ENCODE results near the gene OR51A7.
"Not testable (repeated sequence)": the region's sequence is repeated elsewhere in the genome, so short reads cannot be mapped to it uniquely, and the experiment has no call there.

Gene OR51A7, protein sequence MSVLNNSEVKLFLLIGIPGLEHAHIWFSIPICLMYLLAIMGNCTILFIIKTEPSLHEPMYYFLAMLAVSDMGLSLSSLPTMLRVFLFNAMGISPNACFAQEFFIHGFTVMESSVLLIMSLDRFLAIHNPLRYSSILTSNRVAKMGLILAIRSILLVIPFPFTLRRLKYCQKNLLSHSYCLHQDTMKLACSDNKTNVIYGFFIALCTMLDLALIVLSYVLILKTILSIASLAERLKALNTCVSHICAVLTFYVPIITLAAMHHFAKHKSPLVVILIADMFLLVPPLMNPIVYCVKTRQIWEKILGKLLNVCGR

GRCh38 chr11:4903484-4903883 lies at the start of gene OR51A7:
TSS of gene OR51A7 (plus strand) at chr11:4903783. CDS start at chr11:4907370, 3,587 bp downstream.
- DNase-seq: no peak

DNA sequence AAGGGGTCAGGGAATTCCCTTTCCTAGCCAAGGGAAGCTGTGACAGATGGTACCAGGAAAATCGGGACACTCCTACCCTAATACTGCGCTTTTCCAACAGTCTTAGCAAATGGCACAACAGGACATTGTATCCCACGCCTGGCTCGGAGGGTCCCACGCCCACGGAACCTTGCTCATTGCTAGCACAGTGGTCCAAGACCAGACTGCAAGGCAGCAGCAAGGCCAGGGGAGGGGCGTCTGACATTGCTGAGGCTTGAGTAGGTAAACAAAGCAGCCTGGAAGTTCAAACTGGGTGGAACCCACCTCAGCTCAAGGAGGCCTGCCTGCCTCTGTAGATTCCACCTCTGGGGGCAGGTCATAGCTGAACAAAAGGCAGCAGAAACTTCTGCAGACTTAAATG lies 49.3 kb upstream of the OR51A7 start:
- not testable (repeated sequence) for DNase-seq

DNA sequence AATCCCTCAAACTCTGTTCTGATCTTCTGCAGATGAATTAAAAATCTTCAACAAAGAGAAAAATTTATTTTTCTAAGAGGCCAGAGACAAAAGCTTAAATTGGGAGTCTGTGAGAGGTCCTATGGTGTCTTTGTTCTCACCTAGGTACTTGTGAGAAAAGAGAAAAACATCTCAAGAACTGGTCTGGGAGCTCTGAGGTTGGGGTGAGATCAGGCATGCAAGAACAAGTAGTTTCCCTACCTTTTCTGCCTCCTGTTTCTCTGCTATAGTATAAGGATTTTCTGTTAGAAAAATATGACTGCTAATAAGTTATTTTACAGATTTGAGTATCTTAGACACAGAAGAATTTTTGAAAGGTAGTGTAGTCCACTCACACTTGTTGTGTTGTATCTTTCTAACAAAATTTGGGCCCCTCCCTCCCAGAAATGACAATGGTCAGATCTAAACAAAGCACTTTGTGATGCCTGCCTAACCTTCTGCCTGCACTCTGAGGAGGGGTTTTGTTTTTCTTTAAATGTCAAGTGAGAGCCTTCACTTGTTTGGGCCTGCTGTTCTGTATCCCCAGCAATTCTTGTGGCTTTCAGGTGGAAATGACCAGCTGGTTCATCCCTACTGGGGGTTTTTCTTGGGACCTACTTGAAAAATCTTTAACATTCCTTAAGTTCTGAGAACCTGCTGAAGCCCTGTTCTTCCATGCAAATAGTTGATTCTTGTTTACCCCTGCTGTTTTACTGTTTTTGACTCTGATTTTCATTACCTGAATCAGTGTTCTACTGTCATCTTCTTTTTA lies 40.9 kb upstream of the OR51A7 start:
- DNase-seq: no peak

GRCh38 chr11:4863876-4864275 lies 39.7 kb upstream of the OR51A7 start:
- no peak for DNase-seq

DNA sequence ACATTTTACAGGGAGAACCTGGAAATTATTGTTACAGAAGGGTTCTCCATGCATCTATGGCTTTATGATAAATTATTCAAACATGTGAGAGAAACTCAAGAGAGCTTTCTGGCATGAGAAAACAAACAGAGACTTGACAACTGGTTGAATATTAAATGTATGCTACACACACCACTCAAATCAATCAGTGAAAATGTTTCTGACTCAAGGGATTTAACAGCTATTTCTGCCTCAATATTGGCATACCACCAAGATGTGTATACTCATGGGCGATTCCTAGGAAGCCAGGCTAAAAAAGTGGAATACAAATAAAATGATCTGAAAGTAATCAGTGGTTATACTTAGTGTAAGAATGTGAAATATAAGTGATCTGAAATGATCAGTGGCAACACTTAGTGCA lies 37.7 kb upstream of the OR51A7 start:
- no peak for DNase-seq

GRCh38 chr11:4881188-4881587 lies 22.4 kb upstream of the OR51A7 start:
- DNase-seq: no peak

DNA sequence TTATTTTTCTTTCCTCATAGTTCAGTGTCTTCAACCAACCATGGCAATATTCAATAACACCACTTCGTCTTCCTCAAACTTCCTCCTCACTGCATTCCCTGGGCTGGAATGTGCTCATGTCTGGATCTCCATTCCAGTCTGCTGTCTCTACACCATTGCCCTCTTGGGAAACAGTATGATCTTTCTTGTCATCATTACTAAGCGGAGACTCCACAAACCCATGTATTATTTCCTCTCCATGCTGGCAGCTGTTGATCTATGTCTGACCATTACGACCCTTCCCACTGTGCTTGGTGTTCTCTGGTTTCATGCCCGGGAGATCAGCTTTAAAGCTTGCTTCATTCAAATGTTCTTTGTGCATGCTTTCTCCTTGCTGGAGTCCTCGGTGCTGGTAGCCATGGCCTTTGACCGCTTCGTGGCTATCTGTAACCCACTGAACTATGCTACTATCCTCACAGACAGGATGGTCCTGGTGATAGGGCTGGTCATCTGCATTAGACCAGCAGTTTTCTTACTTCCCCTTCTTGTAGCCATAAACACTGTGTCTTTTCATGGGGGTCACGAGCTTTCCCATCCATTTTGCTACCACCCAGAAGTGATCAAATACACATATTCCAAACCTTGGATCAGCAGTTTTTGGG lies 21.6 kb upstream of the OR51A7 start, which contains the start of gene OR51T1:
TSS of gene OR51T1 (plus strand) at position 41 of the 641 bp plus-strand sequence. CDS start at position 41, 0 bp downstream.
- DNase-seq: no peak

DNA sequence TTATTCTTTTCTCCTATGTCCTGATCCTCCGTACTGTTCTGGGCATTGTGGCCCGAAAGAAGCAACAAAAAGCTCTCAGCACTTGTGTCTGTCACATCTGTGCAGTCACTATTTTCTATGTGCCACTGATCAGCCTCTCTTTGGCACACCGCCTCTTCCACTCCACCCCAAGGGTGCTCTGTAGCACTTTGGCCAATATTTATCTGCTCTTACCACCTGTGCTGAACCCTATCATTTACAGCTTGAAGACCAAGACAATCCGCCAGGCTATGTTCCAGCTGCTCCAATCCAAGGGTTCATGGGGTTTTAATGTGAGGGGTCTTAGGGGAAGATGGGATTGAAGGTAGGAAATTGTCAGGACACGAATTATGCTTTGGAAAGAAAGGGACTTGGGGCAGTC lies 21.0 kb upstream of the OR51A7 start:
- no peak for DNase-seq

GRCh38 chr11:4884361-4884760 lies 19.2 kb upstream of the OR51A7 start:
- no peak for DNase-seq

- DNase-seq: no peak
These were observed 17.4 kb upstream of the OR51A7 start for GRCh38 chr11:4886186-4886585.

GRCh38 chr11:4887591-4887990 lies 16.0 kb upstream of the OR51A7 start:
- DNase-seq: no peak

- DNase-seq: peak; percentile 6
These were observed 13.3 kb upstream of the OR51A7 start for GRCh38 chr11:4890279-4890678.

DNA sequence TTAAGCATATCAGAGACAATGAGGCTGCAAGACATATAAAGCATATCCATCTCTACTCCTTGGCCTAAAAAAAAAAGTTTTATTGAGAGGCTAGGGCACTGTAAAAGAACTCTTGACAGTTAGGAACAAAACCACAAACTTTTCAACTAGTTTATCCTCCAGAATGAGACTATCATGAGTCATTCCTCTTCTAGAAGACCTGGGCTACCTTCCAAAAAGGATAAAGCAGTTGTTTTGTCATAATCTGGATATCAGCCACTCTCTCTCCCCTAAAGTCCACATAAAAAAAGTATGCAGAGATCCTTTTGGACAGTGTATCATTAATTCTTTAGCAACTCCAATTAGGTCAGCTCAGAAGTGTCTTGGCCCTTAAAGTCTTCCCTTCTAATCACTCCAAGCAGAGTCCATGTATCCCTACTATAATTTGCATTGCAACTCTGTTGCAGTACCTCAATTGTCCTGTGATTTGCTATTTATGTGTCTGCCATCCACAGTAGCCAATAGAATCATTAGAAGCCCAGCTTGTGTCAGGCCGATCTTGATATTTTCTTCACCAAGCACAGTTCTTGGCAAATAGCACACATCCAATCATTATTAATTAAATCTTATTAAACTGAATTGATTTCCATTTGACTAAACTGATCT lies 11.5 kb upstream of the OR51A7 start:
- peak; percentile 92 for DNase-seq

GRCh38 chr11:4916581-4916980 lies 13.0 kb downstream of the OR51A7 start:
- DNase-seq: no peak

- DNase-seq: no peak
These were observed 15.7 kb downstream of the OR51A7 start, which contains the start of gene OR51G2 for GRCh38 chr11:4919250-4919649. TSS of gene OR51G2 (minus strand) at chr11:4919350. CDS start at chr11:4915663, 3,687 bp downstream.

DNA sequence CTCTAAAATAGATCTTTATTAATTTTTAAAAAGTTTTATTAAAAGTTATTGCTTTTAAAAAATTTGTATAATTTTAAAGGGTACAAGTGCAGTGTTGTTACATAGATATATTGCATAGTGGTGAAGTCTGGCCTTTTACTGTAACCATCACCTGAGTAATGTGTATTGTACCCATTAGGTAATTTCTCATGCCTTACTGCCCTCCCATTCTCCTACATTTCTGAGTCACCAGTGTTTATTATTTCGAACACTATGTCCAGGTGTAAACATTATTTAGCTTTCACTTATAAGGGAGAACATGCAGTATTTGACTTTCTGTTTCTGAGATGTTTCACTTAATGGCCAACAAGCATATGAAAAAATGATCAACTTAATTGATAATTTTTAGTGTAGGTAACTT lies 18.2 kb downstream of the OR51A7 start:
- DNase-seq: no peak

DNA sequence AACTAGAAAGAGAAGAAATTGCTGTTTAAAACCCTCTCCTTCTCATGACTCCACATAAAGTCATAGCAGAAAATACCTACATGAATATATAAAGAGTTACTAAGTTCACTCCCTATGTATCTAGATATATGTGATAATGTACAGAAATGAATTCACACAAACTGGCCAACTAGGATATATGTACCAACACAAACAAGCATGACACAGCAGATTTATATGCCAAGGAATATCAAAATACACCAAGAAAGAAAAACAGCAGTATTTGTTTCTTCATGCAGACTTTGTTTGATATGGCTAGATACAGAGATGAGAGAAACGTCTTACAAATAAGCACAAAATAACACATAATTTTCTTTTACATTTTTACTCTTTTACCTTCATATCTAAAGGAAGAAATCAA lies 18.7 kb downstream of the OR51A7 start:
- DNase-seq: no peak

GRCh38 chr11:4924239-4924638 lies 20.7 kb downstream of the OR51A7 start, which contains the start of gene OR51G1:
TSS of gene OR51G1 (minus strand) at chr11:4924339. CDS start at chr11:4924339, 0 bp downstream.
- DNase-seq: no peak

DNA sequence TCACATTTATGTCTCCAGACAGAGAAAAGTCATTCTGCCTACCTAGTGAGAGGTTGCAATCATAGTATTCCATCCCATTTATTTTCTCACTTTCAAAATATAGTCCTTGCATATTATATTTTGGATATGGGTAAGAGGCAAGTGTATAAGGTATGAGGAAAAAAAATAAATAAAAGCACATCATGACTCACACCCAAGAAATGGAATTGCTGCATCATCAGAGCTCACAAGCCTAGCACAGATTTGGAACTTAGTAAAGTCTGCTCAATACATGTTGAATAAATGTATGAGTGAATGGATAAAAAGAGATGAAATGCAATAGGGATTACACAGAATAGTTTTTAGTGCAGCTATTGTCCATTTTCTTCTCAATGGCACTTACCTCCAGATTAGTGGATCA lies 23.0 kb downstream of the OR51A7 start:
- peak; percentile 2 for DNase-seq

DNA sequence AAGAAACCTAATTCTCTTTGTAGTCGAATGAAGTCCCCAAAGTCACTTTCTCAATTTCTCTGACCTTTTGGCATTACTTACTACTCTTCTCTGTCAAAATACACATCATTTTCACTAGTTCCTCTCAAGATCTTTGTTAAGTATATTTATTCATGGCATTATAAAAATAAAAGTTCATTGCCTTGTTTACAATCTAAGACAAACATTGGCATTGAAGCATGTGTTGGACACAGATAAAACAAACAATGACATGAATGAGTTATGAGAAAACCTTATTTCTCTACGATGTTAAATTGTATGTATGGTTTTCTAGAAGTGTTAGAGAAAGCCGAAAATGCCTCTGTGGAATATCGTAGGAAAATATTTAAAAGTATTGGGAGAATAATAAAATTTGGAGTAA lies 29.2 kb downstream of the OR51A7 start:
- no peak for DNase-seq

DNA sequence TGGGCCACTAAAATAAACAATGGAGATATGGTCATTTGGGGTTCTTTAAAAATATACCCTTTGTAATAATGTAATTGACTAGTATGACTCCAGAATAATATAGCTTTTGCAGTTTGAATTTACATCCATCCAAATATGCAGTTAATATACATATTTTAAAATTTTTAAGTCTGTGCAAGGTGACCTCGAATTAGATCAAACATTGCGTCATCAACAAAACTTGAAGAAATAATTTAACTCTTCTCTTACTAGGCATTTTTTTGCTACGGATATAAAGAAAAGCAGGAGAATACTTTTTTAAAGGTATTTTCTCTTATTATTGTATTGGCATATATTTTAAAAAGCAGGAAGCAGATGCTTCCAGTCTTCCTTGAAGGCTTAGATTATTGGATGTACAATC lies 33.2 kb downstream of the OR51A7 start:
- DNase-seq: no peak

GRCh38 chr11:4947505-4947904 lies 43.9 kb downstream of the OR51A7 start, which contains the start of gene OR51A4:
TSS of gene OR51A4 (minus strand) at chr11:4947605. CDS start at chr11:4947100, 505 bp downstream.
- DNase-seq: no peak

GRCh38 chr11:4955613-4956012 lies 52.0 kb downstream of the OR51A7 start, which contains the start of gene OR51A2:
TSS of gene OR51A2 (minus strand) at chr11:4955713. CDS start at chr11:4955713, 0 bp downstream.
- DNase-seq: not testable (repeated sequence)

Data from HCEC 1CT (cell line).